ENCODE data around the gene JAM2. TPM values are rescaled to one million over a fixed set of nuclear protein-coding genes. Genes with fewer than 3 reads are reported as not detected.

The JAM2 gene
- total RNA-seq, 1 experiment from 2014 or later = 4.8 TPM

GRCh38 chr21:25734654-25734903, 95.5 kb downstream of the JAM2 start:
- no peaks in the 10 kb centered on the region for H3K9me3 Mint-ChIP-seq
- H3K4me3 Mint-ChIP-seq = peak overlapping the region; percentile 100
- H3K36me3 Mint-ChIP-seq = peaks cover 6% of the 10 kb centered on the region
- CTCF ChIA-PET = interaction anchor here (0.6 to 1.5 kb wide), 3 partner anchors 67 to 128 kb away, joined by 3 read pairs; no protein-coding TSS in a partner anchor
- ATAC-seq (no peak), DNase-seq (ENCODE audit: low spot score) (no peak)
- H3K27ac Mint-ChIP-seq = peak overlapping the region; percentile 100
- no peak for TF ChIP-seq ELF4 (CRISPR knock-in tag; IDR thresholded peaks at IDR 0.05; ENCODE audit: low read depth)
- TF ChIP-seq NFYB (CRISPR knock-in tag; conservative IDR thresholded peaks at IDR 0.05; ENCODE audit: low read depth) = no peak
- TF ChIP-seq E2F5 (CRISPR knock-in tag; IDR thresholded peaks at IDR 0.05) = 0 out of 2 replicates have a peak, but pooled peaks have one; percentile 9
- TF ChIP-seq E2F4 (CRISPR knock-in tag; IDR thresholded peaks at IDR 0.05; ENCODE audit: borderline replicate concordance, low read depth) = no peak
- peak; percentile 75; the same call in 1 of the 2 replicates for TF ChIP-seq SMAD3 (CRISPR knock-in tag; IDR thresholded peaks at IDR 0.05; ENCODE audit: borderline replicate concordance)
- TF ChIP-seq ZNF232 (CRISPR knock-in tag; IDR thresholded peaks at IDR 0.05) = 0 out of 2 replicates have a peak, but pooled peaks have one; percentile 46
- TF ChIP-seq GTF2I (CRISPR knock-in tag; conservative IDR thresholded peaks at IDR 0.05) = no peak
- no peak for TF ChIP-seq PREB (CRISPR knock-in tag; IDR thresholded peaks at IDR 0.05; ENCODE audit: borderline replicate concordance)
- no peak for TF ChIP-seq IRF1 (CRISPR knock-in tag; IDR thresholded peaks at IDR 0.05)
- TF ChIP-seq ESRRA (CRISPR knock-in tag; IDR thresholded peaks at IDR 0.05; ENCODE audit: borderline replicate concordance) = 0 out of 2 replicates have a peak, but pooled peaks have one; percentile 9
- TF ChIP-seq ATF3 (CRISPR knock-in tag; conservative IDR thresholded peaks at IDR 0.05) = no peak
- TF ChIP-seq MLX (CRISPR knock-in tag; IDR thresholded peaks at IDR 0.05) = no peak
- TF ChIP-seq ZNF416 (CRISPR knock-in tag; IDR thresholded peaks at IDR 0.05) = no peak
- no peak for TF ChIP-seq ZNF219 (CRISPR knock-in tag; IDR thresholded peaks at IDR 0.05; ENCODE audit: borderline replicate concordance)
- H3K4me1 Mint-ChIP-seq = peaks cover 19% of the 10 kb centered on the region
- POLR2A ChIA-PET = interaction anchor here (0.7 kb wide), 1 partner anchor 127 kb away, joined by 3 read pairs; no protein-coding TSS in a partner anchor
- H3K27me3 Mint-ChIP-seq (ENCODE audit: low read depth) = no peaks in the 10 kb centered on the region

- Mint-ChIP-seq H3K27me3 (ENCODE audit: low read depth) (no peaks in the 10 kb centered on the region), H3K9me3 (no peaks in the 10 kb centered on the region), H3K4me1 (peaks cover 19% of the 10 kb centered on the region), H3K4me3 (peak within 1 kb of the TSS; percentile 100), H3K27ac (peak within 1 kb of the TSS; percentile 100), H3K36me3 (peaks cover under 1% of the 10 kb centered on the region; the same call in 1 of the 2 replicates)
- ChIA-PET CTCF (interaction anchor here (0.6 to 1.5 kb wide), 3 partner anchors 67 to 127 kb away, joined by 3 read pairs; no protein-coding TSS in a partner anchor), POLR2A (interaction anchor here (0.7 kb wide), 1 partner anchor 127 kb away, joined by 3 read pairs; no protein-coding TSS in a partner anchor)
- ATAC-seq (peak; percentile 94), DNase-seq (ENCODE audit: low spot score) (peak; percentile 97)
- no peak for TF ChIP-seq NR1H2 (CRISPR knock-in tag; IDR thresholded peaks at IDR 0.05)
- peak; percentile 74 for TF ChIP-seq MYBL2 (CRISPR knock-in tag; IDR thresholded peaks at IDR 0.05)
- peak; percentile 98 for TF ChIP-seq SP1 (CRISPR knock-in tag; conservative IDR thresholded peaks at IDR 0.05)
- 0 out of 2 replicates have a peak, but pooled peaks have one; percentile 47 for TF ChIP-seq FOXP1 (CRISPR knock-in tag; IDR thresholded peaks at IDR 0.05; ENCODE audit: borderline replicate concordance)
- TF ChIP-seq ETV6 (CRISPR knock-in tag; IDR thresholded peaks at IDR 0.05) = peak; percentile 40; the same call in 1 of the 2 replicates
- TF ChIP-seq GABPB1 (CRISPR knock-in tag; IDR thresholded peaks at IDR 0.05) = peak; percentile 81; the same call in 1 of the 2 replicates
- 0 out of 2 replicates have a peak, but pooled peaks have one; percentile 11 for TF ChIP-seq E2F5 (CRISPR knock-in tag; IDR thresholded peaks at IDR 0.05)
- 0 out of 2 replicates have a peak, but pooled peaks have one; percentile 24 for TF ChIP-seq CREB1 (CRISPR knock-in tag; IDR thresholded peaks at IDR 0.05)
- 0 out of 2 replicates have a peak, but pooled peaks have one; percentile 30 for TF ChIP-seq USF1 (CRISPR knock-in tag; IDR thresholded peaks at IDR 0.05)
- TF ChIP-seq NFE2L1 (CRISPR knock-in tag; IDR thresholded peaks at IDR 0.05) = peak; percentile 18; the same call in 1 of the 2 replicates
- TF ChIP-seq ERG (CRISPR knock-in tag; IDR thresholded peaks at IDR 0.05) = 0 out of 2 replicates have a peak, but pooled peaks have one; percentile 6
- TF ChIP-seq CREM (CRISPR knock-in tag; IDR thresholded peaks at IDR 0.05) = 0 out of 2 replicates have a peak, but pooled peaks have one; percentile 35
These were observed 96.0 kb downstream of the JAM2 start, which contains the start of the genes ATP5PF and GABPA for GRCh38 chr21:25734904-25735645. Gene ATP5PF, minus strand, starts transcription at chr21:25734904. Its CDS starts 5,110 bp downstream, at chr21:25729794. Gene GABPA, plus strand, starts transcription at chr21:25734972. Its CDS starts 6,627 bp downstream, at chr21:25741599.

Measured in WTC11 (cell line).